HEK293 (cell line): ENCODE data around the gene CEP112.

ENCODE experiments used
- BCL11A ChIP-seq: fragments of 450-650 bp; formaldehyde crosslinking; IDR thresholded peaks from 2 replicates; pipeline ENCODE4 v1.5.1; 2016; ENCODE audit warnings: low read depth, missing biosample characterization, missing genetic modification characterization
- BCL11B ChIP-seq: fragments of 450-650 bp; formaldehyde crosslinking; IDR thresholded peaks from 2 replicates; pipeline ENCODE4 v1.5.1; 2016; ENCODE audit warnings: low read depth, missing biosample characterization, missing genetic modification characterization
- FEZF1 ChIP-seq: fragments of 450-650 bp; formaldehyde crosslinking; IDR thresholded peaks from 2 replicates; pipeline ENCODE4 v1.5.1; 2016; ENCODE audit warnings: missing biosample characterization, missing genetic modification characterization
- GLIS1 ChIP-seq: fragments of 450-650 bp; formaldehyde crosslinking; IDR thresholded peaks from 2 replicates; pipeline ENCODE4 v1.5.1; 2016; ENCODE audit warnings: missing biosample characterization, missing genetic modification characterization
- HOXC10 ChIP-seq: sonication (generic); formaldehyde crosslinking; IDR thresholded peaks from 2 replicates; pipeline ENCODE4 v1.8.1; 2023; ENCODE audit warnings: mild to moderate bottlenecking, missing genetic modification reagents
- KLF7 ChIP-seq: fragments of 450-650 bp; formaldehyde crosslinking; IDR thresholded peaks from 2 replicates; pipeline ENCODE4 v1.5.1; 2016; ENCODE audit warnings: missing biosample characterization, missing genetic modification characterization, borderline replicate concordance
- PRDM1 ChIP-seq: fragments of 450-650 bp; formaldehyde crosslinking; IDR thresholded peaks from 2 replicates; pipeline ENCODE4; 2016; ENCODE audit warnings: missing biosample characterization, missing genetic modification characterization
- YY1 ChIP-seq: fragments of 450-650 bp; formaldehyde crosslinking; IDR thresholded peaks from 2 replicates; pipeline ENCODE4 v1.5.1; 2018; ENCODE audit warnings: missing biosample characterization, missing genetic modification characterization
- YY2 ChIP-seq: fragments of 450-650 bp; formaldehyde crosslinking; IDR thresholded peaks from 2 replicates; pipeline ENCODE4 v1.5.1; 2016; ENCODE audit warnings: missing biosample characterization, missing genetic modification characterization
- ZBTB17 ChIP-seq: fragments of 450-650 bp; formaldehyde crosslinking; IDR thresholded peaks from 2 replicates; pipeline ENCODE4 v1.5.1; 2016; ENCODE audit warnings: missing biosample characterization, missing genetic modification characterization
- ZBTB8A ChIP-seq: fragments of 450-650 bp; formaldehyde crosslinking; IDR thresholded peaks from 2 replicates; pipeline ENCODE4 v1.5.1; 2016; ENCODE audit warnings: missing biosample characterization, missing genetic modification characterization
- ZNF121 ChIP-seq: fragments of 450-650 bp; formaldehyde crosslinking; IDR thresholded peaks from 2 replicates; pipeline ENCODE4 v1.5.1; 2016; ENCODE audit warnings: missing biosample characterization, missing genetic modification characterization
- ZNF169 ChIP-seq: fragments of 450-650 bp; formaldehyde crosslinking; IDR thresholded peaks from 2 replicates; pipeline ENCODE4 v1.5.1; 2016; ENCODE audit warnings: missing biosample characterization, missing genetic modification characterization
- ZNF174 ChIP-seq: fragments of 450-650 bp; formaldehyde crosslinking; IDR thresholded peaks from 2 replicates; pipeline ENCODE4 v1.5.0; 2017; ENCODE audit warnings: missing biosample characterization, mild to moderate bottlenecking, missing genetic modification characterization
- ZNF214 ChIP-seq: fragments of 450-650 bp; formaldehyde crosslinking; IDR thresholded peaks from 2 replicates; pipeline ENCODE4 v1.5.1; 2017; ENCODE audit warnings: missing biosample characterization, mild to moderate bottlenecking, missing genetic modification characterization, borderline replicate concordance
- ZNF23 ChIP-seq: fragments of 450-650 bp; formaldehyde crosslinking; IDR thresholded peaks from 2 replicates; pipeline ENCODE4 v1.5.1; 2016; ENCODE audit warnings: missing biosample characterization, missing genetic modification characterization, borderline replicate concordance
- ZNF324 ChIP-seq: fragments of 450-650 bp; formaldehyde crosslinking; IDR thresholded peaks from 2 replicates; pipeline ENCODE4 v1.5.1; 2016; ENCODE audit warnings: missing biosample characterization, missing genetic modification characterization
- ZNF354C ChIP-seq: fragments of 450-650 bp; formaldehyde crosslinking; IDR thresholded peaks from 2 replicates; pipeline ENCODE4 v1.5.1; 2016; ENCODE audit warnings: missing biosample characterization, missing genetic modification characterization, low read depth, borderline replicate concordance
- ZNF366 ChIP-seq: fragments of 450-650 bp; formaldehyde crosslinking; conservative IDR thresholded peaks from 2 replicates; pipeline ENCODE4 v1.5.1; 2016; ENCODE audit warnings: missing biosample characterization, missing genetic modification characterization
- ZNF37A ChIP-seq: fragments of 450-650 bp; IDR thresholded peaks from 2 replicates; pipeline ENCODE4 v1.5.1; 2018; ENCODE audit warnings: missing biosample characterization, missing genetic modification characterization
- ZNF423 ChIP-seq: fragments of 450-650 bp; formaldehyde crosslinking; IDR thresholded peaks from 2 replicates; pipeline ENCODE4 v1.5.1; 2016; ENCODE audit warnings: missing biosample characterization, missing genetic modification characterization
- ZNF426 ChIP-seq: fragments of 450-650 bp; formaldehyde crosslinking; IDR thresholded peaks from 2 replicates; pipeline ENCODE4 v1.5.1; 2017; ENCODE audit warnings: missing biosample characterization, missing genetic modification characterization, mild to moderate bottlenecking, inconsistent platforms, moderate library complexity
- ZNF433 ChIP-seq: fragments of 450-650 bp; formaldehyde crosslinking; IDR thresholded peaks from 2 replicates; pipeline ENCODE4 v1.5.1; 2016; ENCODE audit warnings: missing biosample characterization, missing genetic modification characterization, low read depth
- ZNF529 ChIP-seq: fragments of 450-650 bp; formaldehyde crosslinking; IDR thresholded peaks from 2 replicates; pipeline ENCODE4 v1.5.1; 2017; ENCODE audit warnings: missing genetic modification characterization, missing biosample characterization; ENCODE audit not compliant: insufficient replicate concordance
- ZNF544 ChIP-seq: fragments of 450-650 bp; formaldehyde crosslinking; IDR thresholded peaks from 2 replicates; pipeline ENCODE4 v1.5.0; 2017; ENCODE audit warnings: missing biosample characterization, missing genetic modification characterization
- ZNF571 ChIP-seq: fragments of 450-650 bp; formaldehyde crosslinking; IDR thresholded peaks from 2 replicates; pipeline ENCODE4 v1.5.0; 2017; ENCODE audit warnings: missing biosample characterization, missing genetic modification characterization
- ZNF621 ChIP-seq: fragments of 450-650 bp; formaldehyde crosslinking; IDR thresholded peaks from 2 replicates; pipeline ENCODE4 v1.5.1; 2017; ENCODE audit warnings: missing biosample characterization, missing genetic modification characterization
- ZNF624 ChIP-seq: fragments of 450-650 bp; formaldehyde crosslinking; IDR thresholded peaks from 2 replicates; pipeline ENCODE4 v1.5.1; 2017; ENCODE audit warnings: missing biosample characterization, missing genetic modification characterization
- ZNF629 ChIP-seq: fragments of 450-650 bp; formaldehyde crosslinking; IDR thresholded peaks from 2 replicates; pipeline ENCODE4 v1.5.1; 2017; ENCODE audit warnings: missing biosample characterization, missing genetic modification characterization
- ZNF654 ChIP-seq: fragments of 450-650 bp; formaldehyde crosslinking; IDR thresholded peaks from 2 replicates; pipeline ENCODE4 v1.5.1; 2016; ENCODE audit warnings: low read depth, missing biosample characterization, missing genetic modification characterization
- ZNF658 ChIP-seq: fragments of 450-650 bp; formaldehyde crosslinking; IDR thresholded peaks from 2 replicates; pipeline ENCODE4; 2016; ENCODE audit warnings: missing biosample characterization, missing genetic modification characterization
- ZNF747 ChIP-seq: fragments of 450-650 bp; formaldehyde crosslinking; IDR thresholded peaks from 2 replicates; pipeline ENCODE4 v1.5.1; 2016; ENCODE audit warnings: missing biosample characterization, missing genetic modification characterization
- ZNF785 ChIP-seq: fragments of 450-650 bp; formaldehyde crosslinking; IDR thresholded peaks from 2 replicates; pipeline ENCODE4 v1.5.1; 2016; ENCODE audit warnings: missing biosample characterization, missing genetic modification characterization
- ZNF830 ChIP-seq: fragments of 450-650 bp; IDR thresholded peaks from 2 replicates; pipeline ENCODE4 v1.5.0; 2018; ENCODE audit warnings: missing biosample characterization, missing genetic modification characterization, low read depth, mild to moderate bottlenecking, moderate library complexity
- ZSCAN16 ChIP-seq: fragments of 450-650 bp; formaldehyde crosslinking; IDR thresholded peaks from 2 replicates; pipeline ENCODE4 v1.5.1; 2016; ENCODE audit warnings: missing biosample characterization, missing genetic modification characterization
- ZSCAN23 ChIP-seq: fragments of 450-650 bp; formaldehyde crosslinking; IDR thresholded peaks from 2 replicates; pipeline ENCODE4 v1.5.1; 2016; ENCODE audit warnings: missing biosample characterization, missing genetic modification characterization
- TF ChIP-seq, protein P1 (sequence below): fragments of 450-650 bp; formaldehyde crosslinking; IDR thresholded peaks from 2 replicates; pipeline ENCODE4 v1.5.1; 2016; ENCODE audit warnings: missing biosample characterization, missing genetic modification characterization
- TF ChIP-seq, protein P2 (sequence below): fragments of 450-650 bp; formaldehyde crosslinking; IDR thresholded peaks from 2 replicates; pipeline ENCODE4 v1.5.1; 2016; ENCODE audit warnings: missing biosample characterization, missing genetic modification characterization, borderline replicate concordance

CEP112 gene

DNA sequence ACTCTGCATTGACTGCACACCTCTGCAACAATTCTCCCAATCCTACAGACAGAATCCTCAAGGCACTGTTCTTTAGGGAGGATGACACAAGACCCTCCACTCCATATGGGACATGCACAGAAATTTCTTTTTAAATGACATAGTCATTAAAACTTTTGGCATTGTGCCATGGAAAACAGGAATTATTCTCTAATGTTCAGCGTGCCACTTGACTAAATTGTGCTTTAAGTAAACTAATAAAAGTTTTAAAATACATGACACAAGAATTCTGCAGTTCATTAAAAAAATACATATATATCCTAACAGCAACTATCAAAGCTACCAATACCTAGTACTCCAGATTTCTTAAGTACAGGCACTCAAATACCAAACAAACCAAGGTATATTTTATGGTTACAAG lies 16.0 kb downstream of the CEP112 start (continued):
- TF ChIP-seq, protein P1, sequence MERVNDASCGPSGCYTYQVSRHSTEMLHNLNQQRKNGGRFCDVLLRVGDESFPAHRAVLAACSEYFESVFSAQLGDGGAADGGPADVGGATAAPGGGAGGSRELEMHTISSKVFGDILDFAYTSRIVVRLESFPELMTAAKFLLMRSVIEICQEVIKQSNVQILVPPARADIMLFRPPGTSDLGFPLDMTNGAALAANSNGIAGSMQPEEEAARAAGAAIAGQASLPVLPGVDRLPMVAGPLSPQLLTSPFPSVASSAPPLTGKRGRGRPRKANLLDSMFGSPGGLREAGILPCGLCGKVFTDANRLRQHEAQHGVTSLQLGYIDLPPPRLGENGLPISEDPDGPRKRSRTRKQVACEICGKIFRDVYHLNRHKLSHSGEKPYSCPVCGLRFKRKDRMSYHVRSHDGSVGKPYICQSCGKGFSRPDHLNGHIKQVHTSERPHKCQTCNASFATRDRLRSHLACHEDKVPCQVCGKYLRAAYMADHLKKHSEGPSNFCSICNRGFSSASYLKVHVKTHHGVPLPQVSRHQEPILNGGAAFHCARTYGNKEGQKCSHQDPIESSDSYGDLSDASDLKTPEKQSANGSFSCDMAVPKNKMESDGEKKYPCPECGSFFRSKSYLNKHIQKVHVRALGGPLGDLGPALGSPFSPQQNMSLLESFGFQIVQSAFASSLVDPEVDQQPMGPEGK: no peak
- TF ChIP-seq ZNF785: no peak
- TF ChIP-seq ZNF830 (tag by site-specific recombination): no peak
- no peak for TF ChIP-seq ZNF423 (tag by site-specific recombination)
- 0 out of 2 replicates have a peak, but pooled peaks have one; percentile 8 for TF ChIP-seq GLIS1
- no peak for TF ChIP-seq ZNF433 (tag by site-specific recombination)
- no peak for TF ChIP-seq BCL11B
- no peak for TF ChIP-seq ZNF529 (tag by site-specific recombination)
- TF ChIP-seq ZNF366 (tag by site-specific recombination): 0 out of 2 replicates have a peak, but pooled peaks have one; percentile 28
- TF ChIP-seq BCL11A: peak; percentile 63; the same call in 1 of the 2 replicates
- no peak for TF ChIP-seq ZSCAN23
- no peak for TF ChIP-seq ZNF121
- no peak for TF ChIP-seq ZNF571 (tag by site-specific recombination)
- TF ChIP-seq ZNF426 (tag by site-specific recombination): no peak
- no peak for TF ChIP-seq ZNF354C (tag by site-specific recombination)
- no peak for TF ChIP-seq ZNF658 (tag by site-specific recombination)
- 0 out of 2 replicates have a peak, but pooled peaks have one; percentile 1 for TF ChIP-seq ZNF654 (tag by site-specific recombination)
- no peak; the same call in 1 of the 2 replicates for TF ChIP-seq ZNF214 (tag by site-specific recombination)
- no peak for TF ChIP-seq ZNF621 (tag by site-specific recombination)
- TF ChIP-seq YY1: no peak
- peak; percentile 83 for TF ChIP-seq FEZF1 (tag by site-specific recombination)
- TF ChIP-seq, protein P2, sequence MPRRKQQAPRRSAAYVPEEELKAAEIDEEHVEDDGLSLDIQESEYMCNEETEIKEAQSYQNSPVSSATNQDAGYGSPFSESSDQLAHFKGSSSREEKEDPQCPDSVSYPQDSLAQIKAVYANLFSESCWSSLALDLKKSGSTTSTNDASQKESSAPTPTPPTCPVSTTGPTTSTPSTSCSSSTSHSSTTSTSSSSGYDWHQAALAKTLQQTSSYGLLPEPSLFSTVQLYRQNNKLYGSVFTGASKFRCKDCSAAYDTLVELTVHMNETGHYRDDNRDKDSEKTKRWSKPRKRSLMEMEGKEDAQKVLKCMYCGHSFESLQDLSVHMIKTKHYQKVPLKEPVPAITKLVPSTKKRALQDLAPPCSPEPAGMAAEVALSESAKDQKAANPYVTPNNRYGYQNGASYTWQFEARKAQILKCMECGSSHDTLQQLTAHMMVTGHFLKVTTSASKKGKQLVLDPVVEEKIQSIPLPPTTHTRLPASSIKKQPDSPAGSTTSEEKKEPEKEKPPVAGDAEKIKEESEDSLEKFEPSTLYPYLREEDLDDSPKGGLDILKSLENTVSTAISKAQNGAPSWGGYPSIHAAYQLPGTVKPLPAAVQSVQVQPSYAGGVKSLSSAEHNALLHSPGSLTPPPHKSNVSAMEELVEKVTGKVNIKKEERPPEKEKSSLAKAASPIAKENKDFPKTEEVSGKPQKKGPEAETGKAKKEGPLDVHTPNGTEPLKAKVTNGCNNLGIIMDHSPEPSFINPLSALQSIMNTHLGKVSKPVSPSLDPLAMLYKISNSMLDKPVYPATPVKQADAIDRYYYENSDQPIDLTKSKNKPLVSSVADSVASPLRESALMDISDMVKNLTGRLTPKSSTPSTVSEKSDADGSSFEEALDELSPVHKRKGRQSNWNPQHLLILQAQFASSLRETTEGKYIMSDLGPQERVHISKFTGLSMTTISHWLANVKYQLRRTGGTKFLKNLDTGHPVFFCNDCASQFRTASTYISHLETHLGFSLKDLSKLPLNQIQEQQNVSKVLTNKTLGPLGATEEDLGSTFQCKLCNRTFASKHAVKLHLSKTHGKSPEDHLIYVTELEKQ (tag by site-specific recombination): peak; percentile 24; the same call in 1 of the 2 replicates
- no peak for TF ChIP-seq ZNF169
- no peak for TF ChIP-seq ZSCAN16 (tag by site-specific recombination)
- no peak for TF ChIP-seq ZNF624 (tag by site-specific recombination)
- no peak for TF ChIP-seq ZNF544 (tag by site-specific recombination)
- TF ChIP-seq ZNF629 (tag by site-specific recombination): no peak
- TF ChIP-seq KLF7 (tag by site-specific recombination): no peak
- peak; percentile 66; the same call in 1 of the 2 replicates for TF ChIP-seq ZNF37A (tag by site-specific recombination)
- TF ChIP-seq ZNF174 (tag by site-specific recombination): 0 out of 2 replicates have a peak, but pooled peaks have one; percentile 70
- TF ChIP-seq ZNF23: no peak
- TF ChIP-seq ZNF747: no peak
- TF ChIP-seq PRDM1 (tag by site-specific recombination): no peak
- no peak for TF ChIP-seq HOXC10 (CRISPR knock-in tag)
- no peak for TF ChIP-seq ZBTB17 (tag by site-specific recombination)
- no peak for TF ChIP-seq ZNF324
- no peak for TF ChIP-seq ZBTB8A (tag by site-specific recombination)
- no peak for TF ChIP-seq YY2 (tag by site-specific recombination)
